Fibroblast of the aortic adventitia (primary cell): ENCODE data around the gene OR6J1. TPM values are rescaled to one million over a fixed set of nuclear protein-coding genes. Genes with fewer than 3 reads are reported as not detected.
"Not testable (repeated sequence)": the region's sequence is repeated elsewhere in the genome, so short reads cannot be mapped to it uniquely, and the experiment has no call there.

Experiments used
- DNase-seq: peaks from one replicate; pipeline ENCODE4 v3.0.0-alpha.2; 2010; ENCODE audit warnings: low read depth
- H3K4me3 ChIP-seq: 2 replicates; pipeline ENCODE4 v1.5.1; 2011; ENCODE audit warnings: low read depth, mild to moderate bottlenecking, control low read depth, low read length, moderate library complexity
- CTCF ChIP-seq: IDR thresholded peaks from 2 replicates; pipeline ENCODE4 v1.5.1; 2011; ENCODE audit warnings: mild to moderate bottlenecking, low read length, control low read depth, inconsistent platforms; ENCODE audit not compliant: insufficient read depth
- total RNA-seq: library from RNA; depleted of rRNA; stranded (reverse); fragments of >200 nt; gene quantifications from 2 replicates; pipeline ENCODE4 v1.2.3, GENCODE V29; 2012; ENCODE audit warnings: low replicate concordance

Gene OR6J1
- total RNA-seq, 1 donor, result not detected

- no peak overlapping the region for H3K4me3 ChIP-seq
- no peak for DNase-seq
- TF ChIP-seq CTCF, result no peak
These were observed 51.0 kb downstream of the OR6J1 start for GRCh38 chr14:22593189-22593588.

GRCh38 chr14:22589096-22589839 is 54.9 kb downstream of the OR6J1 start, which contains the start of gene DAD1:
Gene DAD1, minus strand, starts transcription at chr14:22589224. Its CDS starts 67 bp downstream, at chr14:22589157.
- peak; percentile 100 for DNase-seq
- TF ChIP-seq CTCF, result no peak
- peak within 1 kb of the TSS; percentile 92 for H3K4me3 ChIP-seq

DNA sequence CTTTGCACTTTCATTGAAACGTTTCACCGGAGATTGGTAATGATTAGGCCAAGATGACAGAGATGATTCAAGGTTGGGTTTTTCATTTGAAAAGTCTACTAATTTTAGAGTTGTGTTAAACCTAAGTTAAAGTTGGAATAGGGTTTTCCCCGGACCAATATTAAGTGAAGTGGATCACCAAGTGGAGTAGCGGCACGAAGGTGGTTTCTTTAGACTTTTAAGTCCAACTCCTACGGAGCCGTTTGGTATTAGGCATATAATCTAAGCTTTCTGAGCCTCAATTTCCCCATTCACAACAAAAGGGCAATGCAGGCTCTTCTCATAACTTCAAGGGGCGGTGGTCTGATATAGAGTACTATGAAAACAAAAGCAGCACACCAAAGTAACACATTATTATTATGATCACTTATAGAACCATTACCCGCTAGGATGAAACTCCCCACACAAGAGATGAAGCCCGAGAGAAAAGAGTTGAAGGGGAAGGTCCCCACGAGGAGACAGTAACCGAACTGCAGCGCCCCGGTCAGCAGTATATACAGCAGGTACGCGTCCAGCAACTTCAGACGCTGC is 55.5 kb downstream of the OR6J1 start:
- peak overlapping the region; percentile 92 for H3K4me3 ChIP-seq
- no peak for TF ChIP-seq CTCF
- no peak for DNase-seq

- DNase-seq, result not testable (repeated sequence)
- peak overlapping the region; percentile 92 for H3K4me3 ChIP-seq
These were observed 56.3 kb downstream of the OR6J1 start for GRCh38 chr14:22587677-22588422.

- no peak for TF ChIP-seq CTCF
- no peak for DNase-seq
- no peak overlapping the region for H3K4me3 ChIP-seq
These were observed 56.9 kb downstream of the OR6J1 start for GRCh38 chr14:22587247-22587646.

DNA sequence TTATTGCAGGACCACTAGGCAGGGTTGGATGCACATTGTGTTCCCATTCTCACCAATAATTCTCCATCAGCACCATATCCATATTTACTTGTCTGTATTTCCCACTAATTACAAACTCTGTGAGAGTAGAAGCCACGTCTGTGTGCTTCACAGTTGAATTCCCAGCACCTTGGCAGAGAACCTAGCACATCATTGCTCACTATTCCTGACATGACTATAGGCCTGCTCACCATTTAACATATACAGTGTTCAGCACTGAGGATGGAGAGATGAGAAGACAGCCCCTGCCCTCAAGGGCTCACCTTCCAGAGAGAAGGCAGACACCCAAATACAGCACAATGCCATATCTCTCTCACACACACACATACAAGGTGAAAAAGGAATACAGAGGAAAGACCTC is 60.2 kb downstream of the OR6J1 start:
- no peak for DNase-seq
- no peak for TF ChIP-seq CTCF
- H3K4me3 ChIP-seq, result no peak overlapping the region

Other genes with a start within 250 kb of the OR6J1 start
- 81.2 and 564 TPM in 2 replicates for gene DAD1, start 55.1 kb downstream of the OR6J1 start, total RNA-seq
- 24.3 and 48.6 TPM in 2 replicates for gene ABHD4, start 46.1 kb downstream of the OR6J1 start, total RNA-seq
- gene OXA1L, start 122.3 kb upstream of the OR6J1 start, total RNA-seq, result 50.9 and 66.4 TPM in 2 replicates
- gene SLC7A7, start 171.1 kb upstream of the OR6J1 start, total RNA-seq, result 2.5 and 16.5 TPM in 2 replicates
- gene MRPL52, start 185.5 kb upstream of the OR6J1 start, total RNA-seq, result 14.2 and 69.9 TPM in 2 replicates
- 258 and 311 TPM in 2 replicates for gene MMP14, start 192.2 kb upstream of the OR6J1 start, total RNA-seq
- gene LRP10, start 227.4 kb upstream of the OR6J1 start, total RNA-seq, result 104 and 107 TPM in 2 replicates
- 0.09 TPM in 1 of 2 replicates, not detected in the other for gene REM2, start 238.9 kb upstream of the OR6J1 start, total RNA-seq